Mesodermal cell (in vitro differentiated cells): Measurements from ENCODE around the gene ARHGEF40.

Experiments used
- H3K27ac ChIP-seq: 2 replicates; pipeline ENCODE4 v1.7.0; 2013; ENCODE audit warnings: mild to moderate bottlenecking, low read depth, low read length, moderate library complexity; ENCODE audit not compliant: severe bottlenecking
- H3K36me3 ChIP-seq: 2 replicates; pipeline ENCODE4 v1.7.1; 2013; ENCODE audit warnings: mild to moderate bottlenecking, low read length, moderate library complexity; ENCODE audit not compliant: control insufficient read depth, insufficient read depth
- H3K4me1 ChIP-seq: one replicate; pipeline ENCODE4 v1.7.1; 2013; ENCODE audit warnings: mild to moderate bottlenecking, low read length; ENCODE audit not compliant: insufficient read depth, control insufficient read depth, poor library complexity, severe bottlenecking
- H3K4me3 ChIP-seq: 2 replicates; pipeline ENCODE4 v1.7.0; 2013; ENCODE audit warnings: low read length, control low read depth, mild to moderate bottlenecking; ENCODE audit not compliant: insufficient read depth, poor library complexity, severe bottlenecking; ENCODE audit errors: extremely low read depth
- H3K9me3 ChIP-seq: 2 replicates; pipeline ENCODE4 v1.7.1; 2013; ENCODE audit warnings: mild to moderate bottlenecking, low read length, moderate library complexity; ENCODE audit not compliant: control insufficient read depth
- WGBS, 2 experiments: methylation state at CpG; one replicate each; pipeline ENCODE4 v1.1.5; 2013; ENCODE audit warnings: missing lambda C conversion rate in 2 of 2; ENCODE audit not compliant: insufficient coverage in 2 of 2; 5-methylcytosine and 5-hydroxymethylcytosine counted together

ARHGEF40 gene

DNA sequence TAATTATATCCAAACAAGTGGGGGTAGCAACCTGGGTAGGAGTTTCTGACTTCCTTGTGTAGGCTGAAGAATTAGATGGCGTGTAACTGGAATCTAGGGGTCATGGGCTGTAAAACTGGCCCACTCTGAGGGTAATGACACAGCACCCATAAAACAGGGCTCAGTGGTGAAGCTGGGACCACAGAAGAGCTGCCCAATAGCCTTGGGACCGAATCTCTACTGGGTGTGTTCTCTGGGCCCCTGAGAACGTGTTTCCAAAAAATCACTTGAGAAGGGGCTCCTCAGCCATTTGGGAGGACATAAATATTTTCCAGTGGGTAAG, 8.8 kb upstream of the ARHGEF40 start:
- no peak overlapping the region for H3K4me3 ChIP-seq
- peaks cover 21% of the 10 kb centered on the region for H3K4me1 ChIP-seq
- WGBS, 2 experiments: 78 to 86% methylated on average over 1 of the region's 3 CpGs
- H3K27ac ChIP-seq: no peak overlapping the region
- H3K9me3 ChIP-seq: no peaks in the 10 kb centered on the region
- H3K36me3 ChIP-seq: no peaks in the 10 kb centered on the region

- Histone ChIP-seq H3K4me1 (peaks cover 21% of the 10 kb centered on the region), H3K27ac (peak overlapping the region; percentile 64), H3K36me3 (no peaks in the 10 kb centered on the region), H3K4me3 (no peak overlapping the region), H3K9me3 (no peaks in the 10 kb centered on the region)
- 46 to 59% methylated on average over 3 of the region's 3 CpGs for WGBS, 2 experiments
Measured at GRCh38 chr14:21063479-21063878, 6.6 kb upstream of the ARHGEF40 start.

DNA sequence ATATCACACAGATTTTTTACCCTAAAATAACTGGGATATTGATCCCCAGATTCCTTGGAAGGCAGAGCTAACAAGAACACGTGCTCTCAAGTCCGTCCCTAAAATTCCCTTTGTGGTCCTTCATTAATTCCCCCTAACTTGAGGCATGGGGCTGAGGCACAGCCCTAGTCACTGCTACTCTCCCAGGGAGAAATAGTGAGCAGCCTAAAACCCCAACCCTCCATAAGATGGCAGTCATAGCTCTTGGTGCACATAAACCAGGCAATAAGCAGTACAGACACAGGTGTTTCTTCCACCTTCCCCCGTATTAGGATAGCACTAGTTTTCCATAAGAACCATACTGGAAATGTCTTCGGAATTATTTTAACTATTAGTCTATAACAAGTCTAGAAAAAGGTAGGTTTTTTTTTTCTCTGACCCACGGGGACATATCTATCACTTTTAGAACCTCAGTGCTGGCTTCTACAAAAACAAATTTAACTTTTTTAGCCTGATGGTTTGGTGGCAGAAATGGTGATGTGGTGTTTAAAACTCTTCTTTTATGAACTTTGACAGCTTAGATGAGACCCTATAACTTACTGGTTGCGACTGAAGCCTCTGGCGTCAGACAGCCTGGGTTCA, 3.1 kb upstream of the ARHGEF40 start:
- WGBS, 2 experiments: 77 to 93% methylated on average over 2 of the region's 7 CpGs
- H3K27ac ChIP-seq: no peak overlapping the region
- H3K36me3 ChIP-seq: no peaks in the 10 kb centered on the region
- no peak overlapping the region for H3K4me3 ChIP-seq
- H3K9me3 ChIP-seq: no peaks in the 10 kb centered on the region
- peaks cover 12% of the 10 kb centered on the region for H3K4me1 ChIP-seq

- Histone ChIP-seq H3K4me1 (peaks cover 9% of the 10 kb centered on the region), H3K36me3 (peaks cover 14% of the 10 kb centered on the region), H3K4me3 (peak overlapping the region; percentile 74), H3K9me3 (no peaks in the 10 kb centered on the region), H3K27ac (peak overlapping the region; percentile 91)
- WGBS, 2 experiments: 1 to 2% methylated on average over 29 to 39 of the region's 45 CpGs
Measured at GRCh38 chr14:21068521-21069387, 1.4 kb upstream of the ARHGEF40 start.

- H3K36me3 ChIP-seq: peaks cover 21% of the 10 kb centered on the region
- no peaks in the 10 kb centered on the region for H3K9me3 ChIP-seq
- H3K4me3 ChIP-seq: peak overlapping the region; percentile 74
- peaks cover 9% of the 10 kb centered on the region for H3K4me1 ChIP-seq
- H3K27ac ChIP-seq: peak overlapping the region; percentile 91
- 0 to 1% methylated on average over 33 of the region's 40 CpGs for WGBS, 2 experiments
Measured at GRCh38 chr14:21069388-21070082, 569 bp upstream of the ARHGEF40 start.

DNA sequence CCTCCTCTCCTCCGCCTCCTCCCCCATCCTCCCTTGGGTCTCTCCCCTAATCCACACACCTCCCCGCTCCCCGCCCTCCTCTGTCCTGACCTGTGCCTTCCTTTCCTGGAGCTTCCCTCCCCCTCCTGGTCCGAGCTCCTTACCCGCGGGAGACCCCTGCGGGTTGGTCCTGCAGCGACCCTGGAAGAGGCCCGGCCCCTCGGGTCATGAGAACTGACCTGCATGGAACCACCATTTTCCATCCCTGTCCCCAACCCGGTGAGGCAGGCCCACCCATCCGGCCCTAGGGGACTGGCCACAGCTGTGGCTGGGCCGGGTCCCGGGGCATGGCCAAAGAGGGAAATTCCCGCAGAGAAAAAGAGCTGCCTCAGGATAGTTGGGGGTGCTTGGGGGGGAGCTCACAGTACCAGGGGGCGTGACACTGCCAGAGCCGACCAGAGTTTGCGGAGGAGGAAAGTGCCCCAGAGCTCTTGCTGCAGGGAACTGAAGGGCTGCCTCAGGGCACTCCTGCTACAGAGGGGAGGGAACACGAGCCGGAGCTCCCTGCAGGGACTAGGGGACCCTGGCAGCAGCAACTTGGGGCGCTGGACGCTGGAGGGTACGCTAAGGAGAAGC, 613 bp downstream of the ARHGEF40 start:
- Histone ChIP-seq H3K4me1 (peaks cover 9% of the 10 kb centered on the region), H3K27ac (peak overlapping the region; percentile 91), H3K9me3 (no peaks in the 10 kb centered on the region), H3K4me3 (peak overlapping the region; percentile 74), H3K36me3 (peaks cover 33% of the 10 kb centered on the region)
- whole genome bisulfite sequencing, 2 experiments: 0% methylated on average over 9 to 20 of the region's 23 CpGs

GRCh38 chr14:21071225-21072030, 1.3 kb downstream of the ARHGEF40 start:
- Histone ChIP-seq H3K27ac (peak overlapping the region; percentile 91), H3K4me3 (peak overlapping the region; percentile 74), H3K36me3 (peaks cover 40% of the 10 kb centered on the region), H3K4me1 (peaks cover 9% of the 10 kb centered on the region), H3K9me3 (no peaks in the 10 kb centered on the region)
- WGBS, 2 experiments: 1 to 2% methylated on average over 21 to 32 of the region's 37 CpGs

- peak overlapping the region; percentile 91 for H3K27ac ChIP-seq
- H3K9me3 ChIP-seq: no peaks in the 10 kb centered on the region
- H3K4me3 ChIP-seq: peak overlapping the region; percentile 74
- 8 to 47% methylated on average over 1 to 3 of the region's 4 CpGs for WGBS, 2 experiments
- peaks cover 9% of the 10 kb centered on the region for H3K4me1 ChIP-seq
- peaks cover 44% of the 10 kb centered on the region for H3K36me3 ChIP-seq
Measured at GRCh38 chr14:21072031-21072473, 1.9 kb downstream of the ARHGEF40 start.

GRCh38 chr14:21072781-21073339, 2.8 kb downstream of the ARHGEF40 start:
- H3K9me3 ChIP-seq: no peaks in the 10 kb centered on the region
- no peak overlapping the region for H3K4me3 ChIP-seq
- WGBS, 2 experiments: 97 to 98% methylated on average over 5 to 8 of the region's 9 CpGs
- H3K36me3 ChIP-seq: peaks cover 52% of the 10 kb centered on the region
- H3K27ac ChIP-seq: no peak overlapping the region
- H3K4me1 ChIP-seq: peaks cover 9% of the 10 kb centered on the region
